Body of pancreas (tissue), 4 donors: ENCODE data around the gene SPATS2L.

Experiments used
- CTCF ChIP-seq, 7 experiments: fragments of 450-650 bp in 4 of 7; fragments of 200-600 bp in 3 of 7; sonication (generic) in 3 of 7; IDR thresholded peaks; one replicate each; pipeline ENCODE4 v1.5.1; 2016 to 2019; ENCODE audit warnings: antibody characterized with exemption in 7 of 7
- POLR2A ChIP-seq, 3 donors: fragments of 450-650 bp; IDR thresholded peaks; one replicate each; pipeline ENCODE4 v1.6.1; 2016; ENCODE audit warnings: antibody characterized with exemption in 3 of 3, mild to moderate bottlenecking in 2 of 3

DNA sequence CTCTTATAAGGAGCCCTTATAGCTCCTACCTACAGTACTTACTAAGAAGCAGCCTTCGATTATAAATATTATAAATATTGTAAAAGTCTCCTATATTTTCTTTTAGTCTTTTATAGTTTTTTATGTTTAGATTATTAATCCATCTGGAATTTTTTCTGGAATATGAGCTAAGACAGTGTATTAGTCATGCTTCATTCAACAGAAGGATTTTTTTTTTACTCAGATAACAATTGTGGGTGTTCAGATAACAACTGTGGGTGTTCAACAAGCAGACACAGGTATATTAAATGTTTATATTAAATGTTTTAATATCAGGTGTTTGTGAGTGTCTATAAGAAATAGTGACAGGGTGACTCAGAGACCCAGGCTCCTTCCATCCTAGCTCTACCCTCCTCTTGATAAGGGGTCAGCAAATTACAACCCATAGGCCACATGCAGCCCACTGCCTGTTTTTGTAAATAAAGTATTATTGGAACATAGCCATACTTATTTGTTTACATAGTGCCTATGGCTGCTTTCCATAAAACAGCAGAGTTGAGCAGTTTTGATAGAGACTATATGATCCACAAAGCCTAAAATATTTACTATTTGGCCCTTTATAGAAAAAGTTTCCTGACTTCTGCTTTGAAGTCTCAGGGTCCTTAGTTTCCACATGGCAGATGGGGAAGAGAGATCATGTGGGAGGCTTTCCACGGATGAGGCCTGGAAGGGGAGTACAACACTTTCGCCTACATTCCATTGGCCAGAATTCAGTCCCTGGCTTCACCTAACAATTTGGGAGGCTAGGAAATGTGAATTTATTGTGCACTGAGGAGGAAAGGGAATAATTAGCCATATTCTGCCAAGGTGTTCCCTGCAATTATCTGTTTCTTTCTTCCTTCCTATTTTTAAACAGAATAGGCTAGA is 4.3 kb upstream of the SPATS2L start:
- no peak for TF ChIP-seq CTCF (IDR thresholded peaks at IDR 0.05)
- TF ChIP-seq POLR2A (IDR thresholded peaks at IDR 0.05) = no peak
